ENCODE measurements around the gene PJA2.
"Not testable (repeated sequence)": the region's sequence is repeated elsewhere in the genome, so short reads cannot be mapped to it uniquely, and the experiment has no call there.

The PJA2 gene

GRCh38 chr5:109416882-109417281 is 7.1 kb upstream of the PJA2 start:
- H3K36me3 Mint-ChIP-seq (ENCODE audit: low read depth), result peaks cover 6% of the 10 kb centered on the region
- peaks cover 10% of the 10 kb centered on the region for H3K4me1 Mint-ChIP-seq (ENCODE audit: low read depth)
- H3K4me3 Mint-ChIP-seq, result no peak overlapping the region
- DNase-seq, result no peak
- peaks cover 21% of the 10 kb centered on the region for H3K9me3 Mint-ChIP-seq
- no peaks in the 10 kb centered on the region for H3K27me3 Mint-ChIP-seq
- no peak overlapping the region for H3K27ac Mint-ChIP-seq

DNA sequence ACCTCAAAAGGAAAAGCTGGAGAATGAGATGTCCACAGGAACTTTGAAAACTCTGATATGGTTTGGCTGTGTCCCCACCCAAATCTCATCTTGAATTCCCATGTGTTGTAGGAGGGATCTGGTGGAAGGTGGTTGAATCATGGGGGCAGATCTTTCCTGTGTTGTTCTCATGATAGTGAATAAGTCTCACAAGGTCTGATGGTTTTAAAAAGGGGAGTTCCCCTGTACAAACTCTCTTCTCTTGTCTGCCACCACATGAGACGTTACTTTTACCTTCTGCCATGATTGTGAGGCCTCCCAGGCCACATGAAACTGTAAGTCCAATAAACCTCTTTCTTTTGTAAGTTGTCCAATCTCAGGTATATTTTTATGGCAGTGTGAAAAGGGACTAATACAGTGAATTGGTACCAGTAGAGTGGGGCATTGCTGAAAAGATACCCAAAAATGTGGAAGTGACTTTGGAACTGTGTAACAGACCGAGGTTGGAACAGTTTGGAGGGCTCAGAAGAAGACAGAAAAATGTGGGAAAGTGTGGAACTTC is 4.2 kb upstream of the PJA2 start:
- not testable (repeated sequence) for DNase-seq, H3K27me3 Mint-ChIP-seq, H3K27ac Mint-ChIP-seq, H3K4me3 Mint-ChIP-seq
- Mint-ChIP-seq H3K36me3 (ENCODE audit: low read depth) (peaks cover 12% of the 10 kb centered on the region), H3K9me3 (peaks cover 21% of the 10 kb centered on the region), H3K4me1 (ENCODE audit: low read depth) (peaks cover 23% of the 10 kb centered on the region)

DNA sequence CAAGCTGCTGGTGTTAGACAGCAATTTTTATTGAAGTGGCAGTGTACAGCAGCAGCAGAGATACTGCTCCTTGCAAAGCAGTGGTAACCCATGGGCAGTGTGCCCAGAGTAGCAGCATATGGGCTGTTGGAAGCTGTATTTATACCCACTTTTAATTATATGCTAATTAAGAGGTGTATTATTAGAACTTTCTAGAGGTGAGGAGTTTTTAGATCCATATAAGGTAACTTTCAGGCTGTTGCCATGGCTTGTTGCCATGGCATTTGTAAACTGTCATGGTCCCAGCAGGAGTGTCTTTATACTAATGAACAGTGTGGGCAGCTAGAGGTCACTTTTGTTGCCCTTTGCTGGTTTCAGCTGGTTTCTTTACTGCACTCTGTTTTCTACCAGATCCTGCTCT is 3.7 kb upstream of the PJA2 start:
- Mint-ChIP-seq H3K27ac (no peak overlapping the region), H3K4me3 (no peak overlapping the region), H3K4me1 (ENCODE audit: low read depth) (peaks cover 23% of the 10 kb centered on the region), H3K27me3 (no peaks in the 10 kb centered on the region), H3K36me3 (ENCODE audit: low read depth) (peaks cover 17% of the 10 kb centered on the region), H3K9me3 (peaks cover 21% of the 10 kb centered on the region)
- no peak for DNase-seq

GRCh38 chr5:109412981-109413402 is 3.2 kb upstream of the PJA2 start:
- peaks cover 21% of the 10 kb centered on the region for H3K9me3 Mint-ChIP-seq
- peaks cover 17% of the 10 kb centered on the region for H3K36me3 Mint-ChIP-seq (ENCODE audit: low read depth)
- peaks cover 23% of the 10 kb centered on the region for H3K4me1 Mint-ChIP-seq (ENCODE audit: low read depth)
- H3K4me3 Mint-ChIP-seq, result no peak overlapping the region
- H3K27me3 Mint-ChIP-seq, result no peaks in the 10 kb centered on the region
- no peak overlapping the region for H3K27ac Mint-ChIP-seq
- DNase-seq, result no peak

- Mint-ChIP-seq H3K27me3 (no peaks in the 10 kb centered on the region), H3K27ac (peak overlapping the region; percentile 47), H3K9me3 (peaks cover 21% of the 10 kb centered on the region), H3K36me3 (ENCODE audit: low read depth) (peaks cover 17% of the 10 kb centered on the region), H3K4me1 (ENCODE audit: low read depth) (peaks cover 35% of the 10 kb centered on the region), H3K4me3 (peak overlapping the region; percentile 23)
- no peak for DNase-seq
These were observed 1.9 kb upstream of the PJA2 start for GRCh38 chr5:109411627-109412026.

- H3K27me3 Mint-ChIP-seq, result no peaks in the 10 kb centered on the region
- H3K4me1 Mint-ChIP-seq (ENCODE audit: low read depth), result peaks cover 40% of the 10 kb centered on the region
- peaks cover 19% of the 10 kb centered on the region for H3K36me3 Mint-ChIP-seq (ENCODE audit: low read depth)
- H3K27ac Mint-ChIP-seq, result peak overlapping the region; percentile 100
- peak overlapping the region; percentile 97 for H3K4me3 Mint-ChIP-seq
- H3K9me3 Mint-ChIP-seq, result peaks cover 19% of the 10 kb centered on the region
- DNase-seq, result no peak
These were observed 1.4 kb upstream of the PJA2 start for GRCh38 chr5:109411149-109411514.

DNA sequence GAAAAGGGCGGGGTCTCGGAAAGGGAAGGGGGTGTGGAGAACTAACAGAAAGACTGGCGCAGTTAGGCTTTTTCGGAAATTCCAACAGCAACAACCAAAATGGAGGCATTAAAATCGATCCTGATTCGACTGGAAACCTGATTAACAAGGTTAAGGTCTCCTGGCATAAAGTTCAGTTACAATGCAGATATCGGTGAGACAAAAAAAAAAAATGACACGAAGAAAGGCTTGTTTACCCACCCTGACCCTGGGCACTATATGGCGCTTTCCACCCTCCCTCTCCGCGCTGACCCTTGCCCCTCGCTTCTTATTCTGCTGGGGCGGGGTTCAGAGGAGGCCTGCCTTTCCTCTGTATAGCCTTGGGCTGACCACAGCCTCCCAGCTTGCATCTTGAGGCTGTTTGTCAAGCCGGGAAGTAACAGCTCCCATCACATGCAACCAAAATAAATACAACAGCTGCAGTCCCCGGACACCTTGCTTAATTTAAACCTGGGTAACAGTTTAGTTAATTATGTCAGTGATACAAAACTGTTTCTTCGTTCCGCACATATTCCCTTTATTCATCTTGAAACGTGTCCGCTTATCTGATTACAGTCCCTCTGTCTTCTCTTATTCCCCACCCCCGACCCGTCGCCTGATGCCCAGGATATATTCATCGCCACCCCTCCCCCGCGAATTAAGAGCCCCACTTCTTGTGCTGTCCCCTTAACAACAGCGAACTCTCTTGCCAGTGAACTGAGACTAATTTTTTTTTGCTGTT is 795 bp upstream of the PJA2 start:
- H3K27ac Mint-ChIP-seq, result peak overlapping the region; percentile 100
- peak; percentile 63 for DNase-seq
- peaks cover 45% of the 10 kb centered on the region for H3K4me1 Mint-ChIP-seq (ENCODE audit: low read depth)
- H3K4me3 Mint-ChIP-seq, result peak overlapping the region; percentile 97
- H3K27me3 Mint-ChIP-seq, result no peaks in the 10 kb centered on the region
- H3K36me3 Mint-ChIP-seq (ENCODE audit: low read depth), result peaks cover 24% of the 10 kb centered on the region
- H3K9me3 Mint-ChIP-seq, result peaks cover 13% of the 10 kb centered on the region

DNA sequence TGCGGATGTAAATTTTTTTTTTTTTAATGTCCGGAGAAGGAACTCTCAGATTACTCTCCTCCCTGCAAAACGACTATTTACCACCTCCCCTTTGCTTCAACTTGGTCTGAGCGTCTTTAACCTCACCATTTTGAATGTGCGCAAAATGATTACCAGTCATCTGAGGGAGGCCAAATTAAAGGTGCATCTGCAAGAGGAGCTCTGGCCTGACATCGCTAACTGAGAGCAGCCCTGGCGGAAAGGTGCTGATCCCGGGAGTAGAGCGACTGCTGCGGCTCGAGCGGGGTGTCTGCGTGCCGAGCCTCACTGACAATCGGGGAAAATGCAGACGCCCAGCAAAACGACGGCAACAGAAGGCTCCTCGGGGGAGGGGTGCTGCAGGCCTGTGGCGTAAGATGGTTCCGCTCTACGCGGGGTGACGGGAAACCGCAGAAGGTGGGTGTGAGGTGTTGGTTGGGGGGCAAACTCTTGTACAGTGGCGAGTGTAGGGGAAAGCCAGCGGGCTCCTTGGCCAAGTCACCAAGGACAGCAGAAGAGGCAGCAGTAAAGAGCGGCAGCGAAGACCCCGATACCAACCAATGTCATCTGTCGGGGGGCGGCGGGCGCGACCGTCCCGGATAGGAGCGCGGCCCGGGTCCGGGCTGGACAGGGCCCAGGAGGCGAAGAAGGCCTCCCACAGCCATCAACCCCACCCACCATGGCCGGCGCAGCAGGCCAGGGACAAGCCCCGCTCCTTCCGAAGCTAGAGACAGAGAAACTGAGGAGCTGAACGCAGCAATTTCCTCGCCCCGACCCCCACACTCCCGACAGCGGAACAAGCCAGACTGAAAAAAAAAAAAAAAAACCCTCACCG is 557 bp downstream of the PJA2 start:
- Mint-ChIP-seq H3K4me1 (ENCODE audit: low read depth) (peaks cover 53% of the 10 kb centered on the region), H3K36me3 (ENCODE audit: low read depth) (peaks cover 23% of the 10 kb centered on the region), H3K4me3 (peak overlapping the region; percentile 97), H3K27me3 (no peaks in the 10 kb centered on the region), H3K27ac (peak overlapping the region; percentile 100), H3K9me3 (peaks cover 7% of the 10 kb centered on the region)
- DNase-seq, result peak; percentile 85

- Mint-ChIP-seq H3K4me1 (ENCODE audit: low read depth) (peaks cover 55% of the 10 kb centered on the region), H3K9me3 (no peaks in the 10 kb centered on the region), H3K27me3 (no peaks in the 10 kb centered on the region), H3K4me3 (peak overlapping the region; percentile 97), H3K27ac (peak overlapping the region; percentile 100), H3K36me3 (ENCODE audit: low read depth) (peaks cover 27% of the 10 kb centered on the region)
- no peak for DNase-seq
These were observed 1.9 kb downstream of the PJA2 start for GRCh38 chr5:109407913-109408312.

DNA sequence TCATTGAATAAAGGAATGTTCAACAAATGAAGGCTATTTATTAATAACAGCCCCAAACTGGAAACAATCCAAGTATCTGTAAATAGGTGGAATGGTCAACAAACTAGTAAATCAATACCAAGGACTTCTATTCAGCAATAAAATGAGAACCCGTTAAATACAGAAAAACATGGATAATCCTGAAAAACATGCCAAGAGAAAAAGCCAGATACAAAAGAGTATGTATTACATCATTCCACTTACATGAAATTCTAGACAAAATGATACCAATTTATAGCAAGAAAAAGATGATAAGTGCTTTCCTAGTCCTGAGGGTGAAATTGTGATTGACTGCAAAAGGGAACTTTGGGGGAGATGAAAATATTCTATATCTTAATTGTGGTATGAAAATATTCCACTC is 3.1 kb downstream of the PJA2 start:
- H3K36me3 Mint-ChIP-seq (ENCODE audit: low read depth), result peaks cover 29% of the 10 kb centered on the region
- H3K4me3 Mint-ChIP-seq, result peak overlapping the region; percentile 97
- H3K27ac Mint-ChIP-seq, result peak overlapping the region; percentile 81
- no peaks in the 10 kb centered on the region for H3K9me3 Mint-ChIP-seq
- no peaks in the 10 kb centered on the region for H3K27me3 Mint-ChIP-seq
- no peak for DNase-seq
- peaks cover 65% of the 10 kb centered on the region for H3K4me1 Mint-ChIP-seq (ENCODE audit: low read depth)

- DNase-seq, result no peak
- H3K27ac Mint-ChIP-seq, result no peak overlapping the region
- no peaks in the 10 kb centered on the region for H3K9me3 Mint-ChIP-seq
- H3K4me1 Mint-ChIP-seq (ENCODE audit: low read depth), result peaks cover 73% of the 10 kb centered on the region
- peaks cover 39% of the 10 kb centered on the region for H3K36me3 Mint-ChIP-seq (ENCODE audit: low read depth)
- H3K27me3 Mint-ChIP-seq, result no peaks in the 10 kb centered on the region
- no peak overlapping the region for H3K4me3 Mint-ChIP-seq
These were observed 5.3 kb downstream of the PJA2 start for GRCh38 chr5:109404428-109404960.

GRCh38 chr5:109403469-109403868 is 6.3 kb downstream of the PJA2 start:
- H3K4me3 Mint-ChIP-seq, result no peak overlapping the region
- no peaks in the 10 kb centered on the region for H3K9me3 Mint-ChIP-seq
- H3K27ac Mint-ChIP-seq, result peak overlapping the region; percentile 47
- H3K36me3 Mint-ChIP-seq (ENCODE audit: low read depth), result peaks cover 34% of the 10 kb centered on the region
- DNase-seq, result no peak
- peaks cover 79% of the 10 kb centered on the region for H3K4me1 Mint-ChIP-seq (ENCODE audit: low read depth)
- no peaks in the 10 kb centered on the region for H3K27me3 Mint-ChIP-seq

DNA sequence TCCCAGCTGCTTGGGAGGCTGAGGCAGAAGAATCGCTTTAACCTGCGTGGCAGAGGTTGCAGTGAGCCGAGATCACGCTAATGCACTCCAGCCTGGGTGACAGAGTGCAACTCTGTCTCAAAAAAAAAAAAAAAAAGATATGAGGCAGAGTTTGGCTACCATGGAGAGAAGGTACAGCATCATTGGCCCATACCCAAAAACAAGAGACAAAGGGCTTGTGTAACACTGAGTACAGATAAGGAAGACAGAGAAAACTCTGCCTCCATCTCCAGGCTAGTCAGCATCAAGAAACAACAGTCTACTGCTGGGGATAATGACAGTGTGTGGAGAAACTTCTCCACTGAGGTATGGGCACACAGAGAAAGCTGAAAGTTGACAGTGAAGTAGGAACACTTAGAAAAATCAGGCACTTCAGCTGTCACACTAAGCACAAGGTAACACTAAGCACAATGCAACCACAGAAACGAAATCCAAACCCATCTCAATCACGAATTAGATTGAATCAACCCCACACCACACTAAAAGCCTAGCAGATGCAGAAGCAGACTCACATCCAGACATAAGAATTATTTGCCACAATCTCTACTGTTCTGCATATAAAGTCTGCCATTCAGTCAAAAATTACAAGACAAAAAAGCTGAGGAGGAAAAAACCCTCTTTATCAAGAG is 10.5 kb downstream of the PJA2 start:
- Mint-ChIP-seq H3K27me3 (no peaks in the 10 kb centered on the region), H3K27ac (peak overlapping the region; percentile 71), H3K4me1 (ENCODE audit: low read depth) (peaks cover 80% of the 10 kb centered on the region), H3K36me3 (ENCODE audit: low read depth) (peaks cover 38% of the 10 kb centered on the region), H3K9me3 (no peaks in the 10 kb centered on the region), H3K4me3 (peak overlapping the region; percentile 23)
- DNase-seq, result no peak

DNA sequence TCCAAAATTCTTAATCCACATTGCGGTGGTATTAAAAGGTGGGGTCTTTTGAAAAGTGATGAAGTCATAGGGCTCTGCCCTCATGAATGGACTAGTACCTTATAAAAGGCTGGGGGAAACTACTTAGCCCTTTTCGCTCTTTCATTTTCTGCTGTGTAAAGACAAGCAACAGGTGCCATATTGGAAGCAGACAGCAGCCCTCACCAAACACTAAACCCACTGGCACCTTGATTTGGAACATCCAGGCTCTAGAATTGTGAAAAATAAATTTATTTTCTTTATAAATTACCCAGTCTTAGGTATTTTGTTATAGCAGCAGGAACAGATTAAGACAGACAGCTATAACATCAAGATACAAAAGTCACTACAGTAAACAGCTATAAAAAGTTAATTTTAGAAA is 12.8 kb downstream of the PJA2 start:
- Mint-ChIP-seq H3K4me1 (ENCODE audit: low read depth) (peaks cover 78% of the 10 kb centered on the region), H3K27ac (no peak overlapping the region), H3K9me3 (no peaks in the 10 kb centered on the region), H3K4me3 (no peak overlapping the region), H3K36me3 (ENCODE audit: low read depth) (peaks cover 36% of the 10 kb centered on the region), H3K27me3 (no peaks in the 10 kb centered on the region)
- no peak for DNase-seq
